NCI-H526 (cell line): ENCODE data around the gene PPFIBP1.
"Not testable (repeated sequence)": the region's sequence is repeated elsewhere in the genome, so short reads cannot be mapped to it uniquely, and the experiment has no call there.

Experiments used
- DNase-seq, 2 experiments: peaks; one replicate each; lab custom pipeline; 2025; lab: John Stamatoyannopoulos, UW

The PPFIBP1 gene

DNA sequence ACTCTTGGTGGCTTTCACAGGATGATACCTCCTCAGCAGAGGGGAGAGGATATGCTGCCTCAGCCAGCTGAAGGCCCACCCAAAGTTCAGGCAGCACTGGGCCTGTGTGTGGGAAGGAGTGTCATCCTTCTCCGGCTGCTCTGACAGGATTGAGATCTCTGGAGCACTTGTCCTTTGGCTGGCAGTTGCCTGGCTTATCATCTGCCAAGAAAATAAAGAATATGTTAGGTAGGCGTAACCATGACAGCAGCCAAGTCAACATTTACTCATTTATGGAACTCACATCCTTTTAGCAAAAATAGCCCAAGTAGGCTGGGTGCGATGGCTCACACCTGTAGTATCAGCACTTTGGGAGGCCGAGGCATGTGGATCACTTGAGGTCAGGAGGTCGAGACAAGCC is 68.5 kb downstream of the PPFIBP1 start:
- no peak for DNase-seq

- no peak for DNase-seq
These were observed 69.3 kb downstream of the PPFIBP1 start for GRCh38 chr12:27593266-27593665.

GRCh38 chr12:27595231-27595642 is 71.2 kb downstream of the PPFIBP1 start:
- no peak for DNase-seq

DNA sequence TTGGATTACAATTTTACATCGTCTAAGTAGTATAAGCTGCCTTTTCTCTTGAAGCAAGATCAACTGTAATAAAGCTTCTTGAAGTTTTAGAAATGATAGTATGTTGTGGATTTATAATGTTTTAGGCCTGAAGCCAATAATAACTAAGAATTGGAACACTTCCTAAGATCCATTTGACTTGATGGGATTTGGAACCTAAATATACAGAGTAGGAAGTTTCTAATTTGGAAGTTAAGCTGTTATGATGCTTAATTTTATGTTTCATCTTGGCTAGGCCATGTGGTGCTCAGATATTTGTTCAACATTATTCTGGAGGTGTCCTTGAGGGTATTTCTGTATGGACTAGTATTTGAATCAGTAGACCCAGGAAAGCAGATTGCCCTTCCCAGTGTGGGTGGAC is 74.9 kb downstream of the PPFIBP1 start:
- DNase-seq: not testable (repeated sequence)

DNA sequence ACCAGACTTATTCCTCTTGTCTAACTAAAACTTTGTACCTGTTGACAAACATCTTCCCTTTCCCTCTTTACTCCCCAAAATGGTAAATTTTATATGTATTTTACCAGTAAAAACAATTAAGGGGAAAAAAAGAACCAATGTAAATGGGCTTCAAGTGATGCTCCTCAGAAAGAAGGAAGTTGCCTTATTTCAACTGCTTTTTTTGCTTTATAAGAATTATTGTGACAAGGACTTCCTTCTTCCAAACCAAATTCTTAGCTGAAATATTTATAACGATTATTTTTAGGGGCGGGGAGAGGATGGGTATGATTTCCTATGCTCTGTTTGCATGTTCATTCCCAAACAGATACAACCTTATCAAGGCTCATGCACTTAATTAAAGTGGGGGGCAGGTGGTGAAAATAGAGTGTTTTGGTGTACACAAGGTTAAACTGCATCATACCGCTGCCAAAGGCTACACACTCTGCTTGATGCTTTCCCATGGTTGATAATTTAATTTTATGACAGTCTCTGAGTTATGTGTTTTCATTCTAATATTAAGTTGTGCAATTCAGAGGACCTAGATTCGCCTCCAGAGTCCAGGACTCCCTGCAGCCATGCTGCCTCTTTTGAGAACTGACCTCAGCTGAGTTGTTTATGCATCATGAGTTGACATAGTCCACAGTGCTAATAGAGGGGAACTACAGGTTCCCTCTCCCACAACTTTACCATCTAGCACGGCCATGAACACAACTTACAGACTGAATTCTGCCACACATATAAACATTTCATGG is 77.2 kb downstream of the PPFIBP1 start:
- DNase-seq: not testable (repeated sequence)

GRCh38 chr12:27602516-27602915 is 78.5 kb downstream of the PPFIBP1 start:
- no peak for DNase-seq

DNA sequence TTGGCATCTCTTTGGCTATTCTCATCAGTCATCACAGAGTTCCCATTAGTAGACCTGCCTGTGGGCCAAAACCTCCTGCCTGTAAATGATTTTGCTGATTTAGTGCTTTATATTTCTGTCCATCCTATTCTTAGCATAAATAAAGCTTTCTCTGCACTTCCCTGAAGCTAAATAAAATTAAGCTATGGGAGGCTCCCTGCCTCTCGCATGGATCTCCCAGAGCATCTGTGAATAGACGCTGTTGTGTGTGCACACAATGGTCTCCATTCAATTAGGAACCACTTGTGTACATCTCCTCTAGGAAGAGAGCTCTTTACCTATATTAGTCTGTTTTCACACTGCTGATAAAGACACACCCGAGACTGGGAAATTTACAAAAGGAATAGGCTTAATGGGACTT is 80.4 kb downstream of the PPFIBP1 start:
- no peak for DNase-seq

DNA sequence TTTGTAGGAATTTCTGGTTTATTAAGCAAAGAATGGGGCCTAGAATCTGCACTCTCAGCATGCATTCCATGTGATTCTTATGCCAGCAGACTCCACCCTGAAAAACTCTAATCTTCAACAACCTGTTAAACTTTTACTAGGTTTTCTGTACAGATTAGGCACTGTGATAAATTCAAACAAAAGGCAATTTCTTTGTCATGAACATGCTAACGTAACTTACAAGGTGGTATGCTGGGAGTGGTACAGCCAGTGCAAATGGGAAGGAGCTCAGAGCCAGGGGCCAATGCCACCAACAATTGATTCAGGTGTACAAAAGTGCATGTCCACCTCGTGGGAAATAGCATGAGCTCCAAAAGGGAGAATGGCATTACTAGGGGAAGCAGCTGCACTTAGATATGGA is 83.0 kb downstream of the PPFIBP1 start:
- DNase-seq: no peak

GRCh38 chr12:27607591-27607990 is 83.6 kb downstream of the PPFIBP1 start:
- DNase-seq: no peak

DNA sequence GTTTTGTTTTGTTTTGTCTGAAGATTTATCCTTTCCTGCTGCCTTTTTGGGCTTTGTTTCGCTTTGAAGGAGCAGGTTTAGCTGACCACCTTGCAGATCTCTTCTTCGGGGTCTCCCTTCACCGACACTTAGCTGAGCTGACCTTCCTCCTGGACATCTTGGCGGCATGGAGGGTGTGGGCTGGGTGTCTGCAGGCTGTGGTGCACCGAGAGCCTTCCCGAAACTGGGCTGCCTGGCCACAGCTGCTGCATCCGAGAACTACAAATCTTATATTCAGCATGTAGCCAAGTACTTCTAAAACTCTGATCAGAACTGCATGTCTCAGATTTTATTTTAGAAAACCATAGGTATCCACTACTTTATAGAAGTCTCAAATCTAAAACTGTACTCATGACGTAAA is 84.9 kb downstream of the PPFIBP1 start:
- no peak for DNase-seq

- no peak for DNase-seq
These were observed 86.4 kb downstream of the PPFIBP1 start for GRCh38 chr12:27610374-27610773.

- no peak for DNase-seq
These were observed 90.4 kb downstream of the PPFIBP1 start for GRCh38 chr12:27614386-27614785.

DNA sequence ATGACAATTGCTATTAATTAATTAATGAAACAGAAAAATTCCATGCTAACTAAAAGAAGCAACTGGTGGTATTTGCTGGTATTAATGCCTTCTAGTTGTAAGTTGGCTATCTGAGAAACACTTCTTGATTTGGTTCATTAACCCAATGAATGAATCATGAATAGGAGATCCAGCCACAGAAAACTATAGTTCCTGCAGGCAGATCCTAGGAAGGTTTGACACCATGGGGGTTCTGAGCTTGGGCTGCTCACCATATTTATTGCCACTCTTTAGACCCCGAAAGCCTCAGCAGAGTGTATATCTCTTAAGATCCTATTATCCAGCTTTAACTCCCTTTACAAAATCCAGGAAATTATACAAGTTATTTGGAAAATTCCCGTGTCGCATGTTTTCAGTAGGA is 90.9 kb downstream of the PPFIBP1 start:
- no peak for DNase-seq

GRCh38 chr12:27615331-27615891 is 91.4 kb downstream of the PPFIBP1 start:
- DNase-seq: no peak

DNA sequence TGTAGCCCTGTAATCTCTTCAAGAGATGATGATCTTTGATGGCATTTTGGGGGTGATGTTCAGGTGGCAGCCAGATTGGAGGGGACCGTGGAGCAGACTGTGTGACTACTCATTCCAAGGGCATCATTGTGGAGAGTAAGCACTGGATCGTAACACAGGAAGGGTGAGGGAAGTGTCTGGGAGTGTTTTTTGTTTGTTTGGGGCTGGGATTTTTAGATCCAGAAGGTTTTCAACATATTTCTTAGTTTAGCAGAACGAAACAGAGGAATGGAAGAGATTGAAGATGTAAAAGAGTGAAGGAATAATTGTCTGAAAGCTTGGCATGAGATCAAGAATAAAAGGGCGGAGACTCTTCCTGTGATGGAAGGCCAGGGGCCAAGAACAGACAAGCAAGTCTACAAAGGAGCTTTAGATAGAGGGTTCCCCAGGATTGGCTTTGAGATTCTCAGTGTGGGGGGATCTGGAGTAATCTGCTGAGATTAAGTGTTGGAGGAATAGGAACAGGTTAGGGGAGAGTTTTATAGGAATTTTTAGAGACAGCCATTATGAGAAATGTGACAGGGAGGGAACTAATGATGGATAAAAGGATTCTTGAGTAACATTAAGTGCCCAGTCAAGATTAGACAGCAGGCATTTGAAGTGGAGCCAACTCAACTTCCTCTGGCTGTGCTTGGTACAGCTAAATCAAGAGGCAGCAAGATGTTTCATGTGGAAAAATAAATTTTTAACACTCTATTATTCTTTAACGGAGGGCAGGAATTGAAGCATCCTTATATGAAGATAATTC is 92.5 kb downstream of the PPFIBP1 start:
- DNase-seq: no peak

GRCh38 chr12:27618836-27619235 is 94.8 kb downstream of the PPFIBP1 start:
- DNase-seq: no peak

DNA sequence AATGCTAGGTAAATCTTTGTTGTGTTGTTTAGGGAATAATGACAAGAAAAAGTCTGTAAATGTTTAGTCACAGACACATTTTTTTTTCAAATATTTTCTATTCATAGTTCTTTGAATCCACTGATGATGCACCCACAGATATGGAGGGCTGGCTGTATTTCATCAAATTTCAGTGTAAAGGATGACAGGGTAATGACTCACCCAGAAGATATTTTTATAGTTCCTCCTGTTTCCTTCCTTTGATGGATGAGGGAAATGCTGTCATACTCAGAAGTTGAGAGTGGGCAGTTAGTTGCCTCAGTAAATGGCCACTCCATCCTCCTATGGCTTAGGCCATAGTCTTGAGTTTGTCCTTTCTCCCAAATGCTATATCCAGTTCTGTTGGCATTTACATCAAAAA is 95.3 kb downstream of the PPFIBP1 start:
- DNase-seq: no peak

DNA sequence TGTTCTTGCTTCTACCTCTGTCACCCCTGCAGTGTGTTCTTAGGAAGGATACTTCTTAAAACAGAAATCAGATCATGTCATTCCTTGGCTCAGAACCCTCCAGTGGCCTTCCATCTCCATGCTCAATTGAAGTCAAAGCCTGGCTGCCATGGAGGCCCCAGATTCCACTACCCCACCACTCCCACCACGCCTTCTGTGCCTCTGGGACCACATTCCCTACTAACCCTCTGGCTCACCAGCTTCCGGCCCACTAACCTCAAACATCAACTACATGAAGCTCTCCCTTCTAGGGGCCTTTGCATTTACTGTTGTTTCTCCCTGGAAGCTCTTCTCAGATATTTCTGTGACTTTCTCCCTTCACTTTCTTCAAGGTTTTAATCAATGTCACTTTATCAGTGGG is 96.1 kb downstream of the PPFIBP1 start:
- no peak for DNase-seq

DNA sequence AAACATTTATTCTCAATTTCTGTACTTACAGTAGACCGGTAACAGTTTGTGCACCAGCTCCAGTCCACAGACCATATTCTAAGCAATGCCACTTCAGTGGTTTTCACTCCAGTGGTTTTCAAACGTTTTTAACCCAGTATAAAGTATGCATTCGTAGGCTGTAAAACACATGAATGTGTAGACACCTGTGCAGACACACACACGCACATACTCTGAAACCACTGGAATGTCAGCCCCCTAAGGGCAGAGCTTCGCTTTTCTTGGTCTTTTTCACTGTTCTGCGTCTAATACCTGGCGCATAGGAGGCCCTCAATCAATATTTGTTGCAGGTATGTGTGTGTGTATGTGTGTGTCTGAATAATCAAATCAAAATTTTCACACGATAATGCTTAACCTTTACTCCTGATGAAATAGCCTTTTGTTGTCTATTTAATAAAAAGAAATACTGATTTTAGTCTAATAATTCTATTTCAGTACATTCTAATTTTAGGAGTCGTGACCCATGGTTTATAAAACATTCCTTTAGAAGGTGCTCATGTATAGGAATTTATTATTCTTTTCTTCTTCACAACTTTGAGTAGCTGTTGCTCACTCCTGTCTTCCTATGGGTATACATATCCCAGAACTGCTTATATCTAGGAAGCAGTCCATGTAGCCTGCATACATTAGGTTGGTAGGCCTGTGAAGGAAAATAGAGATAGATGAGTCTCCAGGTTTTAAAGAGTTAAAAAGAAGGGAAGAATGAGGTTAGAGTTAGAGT is 98.6 kb downstream of the PPFIBP1 start:
- DNase-seq: no peak

- no peak for DNase-seq
These were observed 99.6 kb downstream of the PPFIBP1 start for GRCh38 chr12:27623645-27624044.

GRCh38 chr12:27624586-27624985 is 100.6 kb downstream of the PPFIBP1 start:
- no peak for DNase-seq

GRCh38 chr12:27627123-27627852 is 103.3 kb downstream of the PPFIBP1 start:
- no peak for DNase-seq
